SK-N-SH (cell line): ENCODE data around the gene DPP10. TPM values are rescaled to one million over a fixed set of nuclear protein-coding genes. Genes with fewer than 3 reads are reported as not detected.

Experiments used
- CTCF ChIA-PET: fragments of 300-600, 350-600 bp; formaldehyde crosslinking; extraction: SDS; loops from one replicate; lab custom pipeline; 2021; lab: Yijun Ruan, JAX
- POLR2A ChIA-PET: fragments of 350-600 bp; sonication (Branson Sonifier 250); formaldehyde crosslinking; extraction: SDS; loops from one replicate; lab custom pipeline; 2020; ENCODE audit warnings: antibody characterized with exemption, inconsistent platforms; lab: Yijun Ruan, JAX
- DNase-seq: peaks from one replicate; pipeline ENCODE4 v3.0.0; 2012
- H2AFZ ChIP-seq: fragments of 200-600 bp; sonication (generic); 2 replicates; pipeline ENCODE4 v1.8.1; 2016; ENCODE audit warnings: antibody characterized with exemption, mild to moderate bottlenecking, low read depth
- H3F3A ChIP-seq: fragments of 200-600 bp; sonication (generic); replicated peaks from 2 replicates; pipeline ENCODE3; 2016; ENCODE audit warnings: antibody characterized with exemption, mild to moderate bottlenecking; ENCODE audit not compliant: insufficient read depth
- H3K27ac ChIP-seq, 2 experiments: fragments of 200-500 bp in 1 of 2; fragments of 200-600 bp in 1 of 2; sonication (Bioruptor generic) in 1 of 2; sonication (generic), shearing (Covaris generic) in 1 of 2; 2 replicates each; pipeline versions ENCODE4 v1.5.1 to v1.6.1; 2014 to 2016; ENCODE audit warnings: low read depth in 2 of 2, inconsistent platforms in 1 of 2, low read length in 1 of 2, mild to moderate bottlenecking in 1 of 2, mixed read lengths in 1 of 2
- H3K27me3 ChIP-seq: fragments of 200-600 bp; sonication (generic), shearing (Covaris generic); 2 replicates; pipeline ENCODE4 v1.6.1; 2016; ENCODE audit warnings: mixed run types; ENCODE audit not compliant: insufficient read depth
- H3K36me3 ChIP-seq, 2 experiments: fragments of 200-500 bp in 1 of 2; fragments of 200-600 bp in 1 of 2; sonication (Bioruptor generic) in 1 of 2; sonication (generic) in 1 of 2; replicated peaks in 1 of 2; 2 replicates each; pipeline versions ENCODE3 to v1.5.1; 2014 to 2016; ENCODE audit warnings: low read length in 1 of 2, mild to moderate bottlenecking in 1 of 2; ENCODE audit not compliant: insufficient read depth in 2 of 2, control insufficient read depth in 1 of 2
- H3K4me1 ChIP-seq, 2 experiments: fragments of 200-500 bp in 1 of 2; fragments of 200-600 bp in 1 of 2; sonication (Bioruptor generic) in 1 of 2; sonication (generic), shearing (Covaris generic) in 1 of 2; 2 replicates each; pipeline versions ENCODE4 v1.5.1 to v1.6.1; 2014 to 2016; ENCODE audit warnings: low read depth in 1 of 2, low read length in 1 of 2, mixed run types in 1 of 2; ENCODE audit not compliant: insufficient read depth in 2 of 2, control insufficient read depth in 1 of 2
- H3K4me2 ChIP-seq: fragments of 200-600 bp; sonication (generic), shearing (Covaris generic); 2 replicates; pipeline ENCODE4 v1.6.1; 2017; ENCODE audit warnings: mixed run types
- H3K4me3 ChIP-seq, 2 experiments: fragments of 200-500 bp in 1 of 2; fragments of 200-600 bp in 1 of 2; sonication (Bioruptor generic) in 1 of 2; sonication (generic), shearing (Covaris generic) in 1 of 2; 2 replicates each; pipeline versions ENCODE4 v1.5.1 to v1.8.1; 2014 to 2016; ENCODE audit warnings: low read depth in 2 of 2, inconsistent platforms in 1 of 2, low read length in 1 of 2, mild to moderate bottlenecking in 1 of 2, mixed read lengths in 1 of 2, moderate library complexity in 1 of 2
- H3K79me2 ChIP-seq: fragments of 200-600 bp; sonication (generic); 2 replicates; pipeline ENCODE4 v1.8.1; 2017; ENCODE audit warnings: mild to moderate bottlenecking; ENCODE audit not compliant: insufficient read depth
- H3K9ac ChIP-seq: fragments of 200-600 bp; sonication (generic); 2 replicates; pipeline ENCODE4 v1.6.1; 2017; ENCODE audit warnings: mixed run types
- H3K9me2 ChIP-seq: fragments of 200-600 bp; sonication (generic); 2 replicates; pipeline ENCODE4 v1.6.1; 2017; ENCODE audit warnings: mixed run types
- H3K9me3 ChIP-seq: fragments of 200-600 bp; sonication (generic); 2 replicates; pipeline ENCODE4 v1.6.1; 2017; ENCODE audit warnings: mixed run types, mild to moderate bottlenecking, moderate library complexity
- H4K20me1 ChIP-seq: fragments of 200-600 bp; sonication (generic); 2 replicates; pipeline ENCODE4 v1.6.1; 2017; ENCODE audit warnings: mild to moderate bottlenecking, mixed run types; ENCODE audit not compliant: insufficient read depth
- CHD2 ChIP-seq: fragments of 150-350 bp; IDR thresholded peaks from 2 replicates; pipeline ENCODE4 v1.6.1; 2018; ENCODE audit warnings: low read length; ENCODE audit not compliant: partially characterized antibody
- EP300 ChIP-seq, 2 experiments: IDR thresholded peaks; 2 replicates each; pipeline versions ENCODE4 v1.4.0 to v1.6.1; 2012; ENCODE audit warnings: borderline replicate concordance in 1 of 2, low read depth in 1 of 2, low read length in 1 of 2
- FOSL2 ChIP-seq: IDR thresholded peaks from 2 replicates; pipeline ENCODE4 v1.4.0; 2012; ENCODE audit warnings: low read depth, mild to moderate bottlenecking, moderate library complexity, borderline replicate concordance
- FOXM1 ChIP-seq: IDR thresholded peaks from 2 replicates; pipeline ENCODE4 v1.4.0; 2012; ENCODE audit warnings: low read depth, mild to moderate bottlenecking
- GATA2 ChIP-seq: sonication (generic); formaldehyde crosslinking; IDR thresholded peaks from 2 replicates; pipeline ENCODE4 v1.5.0; 2020; ENCODE audit warnings: mild to moderate bottlenecking, missing genetic modification reagents
- JUND ChIP-seq: IDR thresholded peaks from 2 replicates; pipeline ENCODE4 v1.4.0; 2012
- MXI1 ChIP-seq: IDR thresholded peaks from 2 replicates; pipeline ENCODE4 v1.6.1; 2012; ENCODE audit warnings: mild to moderate bottlenecking, low read depth, low read length, improper control_type of control experiment
- NFIC ChIP-seq: IDR thresholded peaks from 2 replicates; pipeline ENCODE4 v1.4.0; 2012; ENCODE audit warnings: borderline replicate concordance
- NRF1 ChIP-seq: IDR thresholded peaks from 2 replicates; pipeline ENCODE4 v1.6.1; 2012; ENCODE audit warnings: low read depth, mild to moderate bottlenecking, low read length
- POLR2AphosphoS5 ChIP-seq: IDR thresholded peaks from 2 replicates; pipeline ENCODE4 v1.6.1; 2012; ENCODE audit warnings: low read depth, low read length
- RAD21 ChIP-seq: IDR thresholded peaks from 2 replicates; pipeline ENCODE4 v1.6.1; 2012; ENCODE audit warnings: mild to moderate bottlenecking, low read length
- RFX5 ChIP-seq: IDR thresholded peaks from 2 replicates; pipeline ENCODE4 v1.6.1; 2012; ENCODE audit warnings: mild to moderate bottlenecking, improper control_type of control experiment, low read length
- SIN3A ChIP-seq: IDR thresholded peaks from 2 replicates; pipeline ENCODE4 v1.6.1; 2012; ENCODE audit warnings: low read depth, mild to moderate bottlenecking, low read length, moderate library complexity, borderline replicate concordance
- SMC3 ChIP-seq: IDR thresholded peaks from 2 replicates; pipeline ENCODE4 v1.6.1; 2012; ENCODE audit warnings: low read depth, low read length, improper control_type of control experiment
- TAF1 ChIP-seq: IDR thresholded peaks from 2 replicates; pipeline ENCODE4 v1.6.1; 2012; ENCODE audit warnings: low read depth, mild to moderate bottlenecking, low read length, moderate library complexity, borderline replicate concordance
- TEAD4 ChIP-seq: IDR thresholded peaks from 2 replicates; pipeline ENCODE4 v1.4.0; 2012; ENCODE audit warnings: mild to moderate bottlenecking, borderline replicate concordance; ENCODE audit not compliant: insufficient read depth
- WGBS: methylation state at CpG from one replicate; pipeline ENCODE4 v1.1.6; 2017; ENCODE audit warnings: low lambda C conversion rate; 5-methylcytosine and 5-hydroxymethylcytosine counted together
- polyA plus RNA-seq, 3 experiments: library from polyadenylated mRNA; depleted of rRNA; stranded (reverse); fragments of >200 nt; gene quantifications; 2 replicates each; pipeline ENCODE4 v1.2.3, GENCODE V29; 2012
- TF ChIP-seq, protein P1 (sequence below): fragments of 200-600 bp; sonication (generic); IDR thresholded peaks from 2 replicates; pipeline ENCODE4 v1.6.1; 2017; ENCODE audit warnings: antibody characterized with exemption, mild to moderate bottlenecking, moderate library complexity
- TF ChIP-seq, protein P2 (sequence below): IDR thresholded peaks from 2 replicates; pipeline ENCODE4 v1.6.1; 2012; ENCODE audit warnings: mild to moderate bottlenecking, low read depth, low read length, moderate library complexity
- TF ChIP-seq, protein P3 (sequence below): fragments of 150-350 bp; IDR thresholded peaks from 2 replicates; pipeline ENCODE4 v1.6.1; 2016; ENCODE audit warnings: mild to moderate bottlenecking, low read depth, low read length

The DPP10 gene
- polyA plus RNA-seq, 1 of the 3 experiments (the other 2 are of a cell fraction), result not detected

DNA sequence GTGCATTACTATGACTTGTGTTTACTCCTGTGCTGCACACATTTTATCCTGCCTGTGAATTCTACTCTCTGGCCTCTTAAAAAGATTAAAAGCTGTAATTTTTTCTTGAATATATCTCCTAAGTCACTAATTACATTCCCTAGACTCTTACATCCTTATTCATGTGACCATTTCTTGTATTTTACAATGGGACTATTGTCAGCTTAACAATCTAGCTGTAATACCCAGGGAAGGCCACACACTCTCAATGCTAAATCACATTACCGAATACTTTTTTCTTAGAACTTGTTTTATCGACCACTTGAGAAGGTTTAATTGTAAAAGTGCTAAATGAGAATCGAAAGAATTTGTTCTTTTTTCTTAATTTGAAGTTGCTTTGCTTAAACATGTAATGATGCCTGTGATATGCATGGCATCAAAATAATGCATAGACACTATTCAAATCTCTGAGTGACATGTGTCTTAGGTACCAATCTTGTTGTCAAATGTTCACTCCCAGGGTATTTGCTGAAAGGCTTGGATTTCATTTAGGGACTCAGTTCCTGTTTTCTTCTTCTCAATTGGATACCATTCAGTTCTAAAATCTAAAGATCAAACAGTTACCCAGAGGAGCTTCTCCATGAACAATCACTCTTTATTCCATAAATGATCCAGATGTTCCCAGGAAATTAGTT is 498.5 kb downstream of the DPP10 start:
- CTCF ChIA-PET, result no interaction called here
- no peak overlapping the region for H3K4me2 ChIP-seq
- POLR2A ChIA-PET, result no interaction called here
- H3K4me1 ChIP-seq, result no peaks in the 10 kb centered on the region
- no peaks in the 10 kb centered on the region for H3K9me2 ChIP-seq
- H3K9ac ChIP-seq, result no peak overlapping the region
- no peaks in the 10 kb centered on the region for H3K79me2 ChIP-seq
- no peaks in the 10 kb centered on the region for H4K20me1 ChIP-seq
- no peak for DNase-seq
- no peak overlapping the region for H3K27ac ChIP-seq
- H3F3A ChIP-seq, result no peaks in the 10 kb centered on the region
- WGBS, result 5% methylated on average over 3 of the region's 3 CpGs
- no peak overlapping the region for H2AFZ ChIP-seq
- H3K36me3 ChIP-seq, result no peaks in the 10 kb centered on the region
- peaks cover 2% of the 10 kb centered on the region; the same call in 1 of the 2 replicates for H3K9me3 ChIP-seq
- TF ChIP-seq JUND, result no peak
- TF ChIP-seq RFX5, result no peak
- TF ChIP-seq, protein P1, sequence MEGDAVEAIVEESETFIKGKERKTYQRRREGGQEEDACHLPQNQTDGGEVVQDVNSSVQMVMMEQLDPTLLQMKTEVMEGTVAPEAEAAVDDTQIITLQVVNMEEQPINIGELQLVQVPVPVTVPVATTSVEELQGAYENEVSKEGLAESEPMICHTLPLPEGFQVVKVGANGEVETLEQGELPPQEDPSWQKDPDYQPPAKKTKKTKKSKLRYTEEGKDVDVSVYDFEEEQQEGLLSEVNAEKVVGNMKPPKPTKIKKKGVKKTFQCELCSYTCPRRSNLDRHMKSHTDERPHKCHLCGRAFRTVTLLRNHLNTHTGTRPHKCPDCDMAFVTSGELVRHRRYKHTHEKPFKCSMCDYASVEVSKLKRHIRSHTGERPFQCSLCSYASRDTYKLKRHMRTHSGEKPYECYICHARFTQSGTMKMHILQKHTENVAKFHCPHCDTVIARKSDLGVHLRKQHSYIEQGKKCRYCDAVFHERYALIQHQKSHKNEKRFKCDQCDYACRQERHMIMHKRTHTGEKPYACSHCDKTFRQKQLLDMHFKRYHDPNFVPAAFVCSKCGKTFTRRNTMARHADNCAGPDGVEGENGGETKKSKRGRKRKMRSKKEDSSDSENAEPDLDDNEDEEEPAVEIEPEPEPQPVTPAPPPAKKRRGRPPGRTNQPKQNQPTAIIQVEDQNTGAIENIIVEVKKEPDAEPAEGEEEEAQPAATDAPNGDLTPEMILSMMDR, result no peak
- no peak for TF ChIP-seq NRF1
- no peak for TF ChIP-seq FOXM1
- no peak for TF ChIP-seq POLR2AphosphoS5
- TF ChIP-seq EP300 (IDR thresholded peaks at IDR 0.05; ENCODE audit: borderline replicate concordance in 1 of 2, low read depth in 1 of 2, low read length in 1 of 2), result no peak
- no peak for TF ChIP-seq NFIC
- no peak for TF ChIP-seq TAF1
- TF ChIP-seq FOSL2, result no peak
- TF ChIP-seq TEAD4, result no peak
- no peak overlapping the region for H3K4me3 ChIP-seq
- H3K27me3 ChIP-seq, result no peaks in the 10 kb centered on the region

DNA sequence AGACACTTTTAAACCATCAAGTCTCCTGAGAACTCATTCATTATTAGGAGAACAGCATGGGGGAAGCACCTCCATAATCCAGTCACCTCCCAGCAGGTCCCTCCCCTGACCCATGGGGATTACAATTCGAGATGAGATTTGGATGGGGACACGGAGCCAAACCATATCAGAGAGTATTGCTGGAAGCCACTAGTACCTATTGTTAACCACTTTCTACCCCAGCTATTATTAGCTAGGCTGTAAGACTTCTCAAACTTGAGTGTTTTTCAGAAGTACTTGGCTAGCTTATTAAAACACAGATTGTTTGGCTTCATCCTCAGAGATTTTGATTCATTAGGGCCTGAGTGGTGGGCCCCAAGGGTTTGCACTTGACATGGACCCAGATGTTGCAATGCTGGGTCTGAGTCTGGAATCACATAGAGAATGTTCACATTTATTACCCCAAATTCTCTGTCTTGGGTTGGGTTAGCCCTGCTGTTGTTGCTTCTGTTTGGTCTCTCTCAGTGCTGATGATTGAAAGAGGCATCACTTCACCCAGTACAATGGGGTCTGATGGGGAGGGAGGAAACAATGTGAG is 506.9 kb downstream of the DPP10 start:
- 7% methylated on average over 2 of the region's 2 CpGs for WGBS
- no peaks in the 10 kb centered on the region for H3K4me1 ChIP-seq
- no peak overlapping the region for H3K4me3 ChIP-seq
- POLR2A ChIA-PET, result no interaction called here
- no peak overlapping the region for H3K27ac ChIP-seq
- CTCF ChIA-PET, result no interaction called here
- no peaks in the 10 kb centered on the region for H3K36me3 ChIP-seq
- no peak overlapping the region for H3K4me2 ChIP-seq
- H3K27me3 ChIP-seq, result no peaks in the 10 kb centered on the region
- no peaks in the 10 kb centered on the region for H3K9me2 ChIP-seq
- H3K79me2 ChIP-seq, result no peaks in the 10 kb centered on the region
- no peak overlapping the region for H3K9ac ChIP-seq
- no peak for DNase-seq
- no peak overlapping the region for H2AFZ ChIP-seq
- H3K9me3 ChIP-seq, result no peaks in the 10 kb centered on the region
- no peaks in the 10 kb centered on the region for H4K20me1 ChIP-seq
- no peaks in the 10 kb centered on the region for H3F3A ChIP-seq
- TF ChIP-seq SIN3A (no peak), SMC3 (no peak), RAD21 (no peak), MXI1 (no peak), NRF1 (no peak), FOSL2 (no peak), GATA2 (CRISPR knock-in tag) (no peak), CHD2 (no peak), POLR2AphosphoS5 (no peak)
- TF ChIP-seq, protein P2, sequence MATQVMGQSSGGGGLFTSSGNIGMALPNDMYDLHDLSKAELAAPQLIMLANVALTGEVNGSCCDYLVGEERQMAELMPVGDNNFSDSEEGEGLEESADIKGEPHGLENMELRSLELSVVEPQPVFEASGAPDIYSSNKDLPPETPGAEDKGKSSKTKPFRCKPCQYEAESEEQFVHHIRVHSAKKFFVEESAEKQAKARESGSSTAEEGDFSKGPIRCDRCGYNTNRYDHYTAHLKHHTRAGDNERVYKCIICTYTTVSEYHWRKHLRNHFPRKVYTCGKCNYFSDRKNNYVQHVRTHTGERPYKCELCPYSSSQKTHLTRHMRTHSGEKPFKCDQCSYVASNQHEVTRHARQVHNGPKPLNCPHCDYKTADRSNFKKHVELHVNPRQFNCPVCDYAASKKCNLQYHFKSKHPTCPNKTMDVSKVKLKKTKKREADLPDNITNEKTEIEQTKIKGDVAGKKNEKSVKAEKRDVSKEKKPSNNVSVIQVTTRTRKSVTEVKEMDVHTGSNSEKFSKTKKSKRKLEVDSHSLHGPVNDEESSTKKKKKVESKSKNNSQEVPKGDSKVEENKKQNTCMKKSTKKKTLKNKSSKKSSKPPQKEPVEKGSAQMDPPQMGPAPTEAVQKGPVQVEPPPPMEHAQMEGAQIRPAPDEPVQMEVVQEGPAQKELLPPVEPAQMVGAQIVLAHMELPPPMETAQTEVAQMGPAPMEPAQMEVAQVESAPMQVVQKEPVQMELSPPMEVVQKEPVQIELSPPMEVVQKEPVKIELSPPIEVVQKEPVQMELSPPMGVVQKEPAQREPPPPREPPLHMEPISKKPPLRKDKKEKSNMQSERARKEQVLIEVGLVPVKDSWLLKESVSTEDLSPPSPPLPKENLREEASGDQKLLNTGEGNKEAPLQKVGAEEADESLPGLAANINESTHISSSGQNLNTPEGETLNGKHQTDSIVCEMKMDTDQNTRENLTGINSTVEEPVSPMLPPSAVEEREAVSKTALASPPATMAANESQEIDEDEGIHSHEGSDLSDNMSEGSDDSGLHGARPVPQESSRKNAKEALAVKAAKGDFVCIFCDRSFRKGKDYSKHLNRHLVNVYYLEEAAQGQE, result no peak
- TF ChIP-seq, protein P3, sequence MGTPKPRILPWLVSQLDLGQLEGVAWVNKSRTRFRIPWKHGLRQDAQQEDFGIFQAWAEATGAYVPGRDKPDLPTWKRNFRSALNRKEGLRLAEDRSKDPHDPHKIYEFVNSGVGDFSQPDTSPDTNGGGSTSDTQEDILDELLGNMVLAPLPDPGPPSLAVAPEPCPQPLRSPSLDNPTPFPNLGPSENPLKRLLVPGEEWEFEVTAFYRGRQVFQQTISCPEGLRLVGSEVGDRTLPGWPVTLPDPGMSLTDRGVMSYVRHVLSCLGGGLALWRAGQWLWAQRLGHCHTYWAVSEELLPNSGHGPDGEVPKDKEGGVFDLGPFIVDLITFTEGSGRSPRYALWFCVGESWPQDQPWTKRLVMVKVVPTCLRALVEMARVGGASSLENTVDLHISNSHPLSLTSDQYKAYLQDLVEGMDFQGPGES, result no peak
